Subcutaneous abdominal adipose tissue (tissue), 5 donors: ENCODE results near the gene AGPS.
"Not testable (repeated sequence)": the region's sequence is repeated elsewhere in the genome, so short reads cannot be mapped to it uniquely, and the experiment has no call there.

Experiments used
- H3K27ac ChIP-seq: one replicate; pipeline ENCODE4 v1.7.0; 2013; ENCODE audit warnings: low read depth, mild to moderate bottlenecking, inconsistent platforms, low read length, moderate library complexity
- H3K27me3 ChIP-seq, 5 donors: one replicate each; pipeline ENCODE4 v1.7.0; 2013; ENCODE audit warnings: low read length in 5 of 5, inconsistent platforms in 1 of 5; ENCODE audit not compliant: control insufficient read depth in 5 of 5, insufficient read depth in 4 of 5
- H3K36me3 ChIP-seq, 5 donors: one replicate each; pipeline ENCODE4 v1.7.0; 2013; ENCODE audit warnings: low read length in 5 of 5; ENCODE audit not compliant: control insufficient read depth in 5 of 5, insufficient read depth in 5 of 5
- H3K4me1 ChIP-seq, 5 donors: one replicate each; pipeline ENCODE4 v1.7.0; 2013; ENCODE audit warnings: low read length in 5 of 5, mild to moderate bottlenecking in 3 of 5, moderate library complexity in 1 of 5; ENCODE audit not compliant: control insufficient read depth in 5 of 5, insufficient read depth in 5 of 5
- H3K4me3 ChIP-seq, 5 donors: one replicate each; pipeline ENCODE4 v1.7.0; 2013; ENCODE audit warnings: low read length in 5 of 5, low read depth in 1 of 5
- H3K9ac ChIP-seq, 5 donors: one replicate each; pipeline ENCODE4 v1.7.0; 2013; ENCODE audit warnings: low read length in 5 of 5, mild to moderate bottlenecking in 4 of 5, moderate library complexity in 3 of 5
- H3K9me3 ChIP-seq, 5 donors: one replicate each; pipeline ENCODE4 v1.7.0; 2013; ENCODE audit warnings: low read length in 5 of 5; ENCODE audit not compliant: control insufficient read depth in 5 of 5
- donor health status: healthy.
- donor health status: healthy.
- donor health status: healthy.
- donor health status: healthy.
- donor health status: healthy.

The AGPS gene

GRCh38 chr2:177407031-177407430 is 14.5 kb downstream of the AGPS start:
- Histone ChIP-seq H3K9me3 (no peaks in the 10 kb centered on the region), H3K4me3 (no peak overlapping the region), H3K27ac (no peak overlapping the region), H3K9ac (no peak overlapping the region), H3K36me3 (no peaks in the 10 kb centered on the region), H3K27me3 (no peaks in the 10 kb centered on the region), H3K4me1 (peaks cover 0 to 19% (median 11%) of the 10 kb centered on the region in 5 donors)

- H3K4me3 ChIP-seq = not testable (repeated sequence)
These were observed 18.1 kb downstream of the AGPS start for GRCh38 chr2:177410629-177411028.

GRCh38 chr2:177413703-177414102 is 21.1 kb downstream of the AGPS start:
- H3K4me3 ChIP-seq = no peak overlapping the region
- H3K4me1 ChIP-seq = peaks cover 0 to 11% (median 2%) of the 10 kb centered on the region in 5 donors
- H3K36me3 ChIP-seq = no peaks in the 10 kb centered on the region
- H3K9ac ChIP-seq = no peak overlapping the region
- H3K9me3 ChIP-seq = no peaks in the 10 kb centered on the region
- H3K27ac ChIP-seq = no peak overlapping the region
- no peaks in the 10 kb centered on the region for H3K27me3 ChIP-seq

More at GRCh38 chr2:177410629-177411028, 18.1 kb downstream of the AGPS start:
- H3K27ac ChIP-seq, H3K4me1 ChIP-seq, H3K9me3 ChIP-seq, H3K36me3 ChIP-seq, H3K9ac ChIP-seq, H3K27me3 ChIP-seq: not testable (repeated sequence)

GRCh38 chr2:177419274-177419673 is 26.7 kb downstream of the AGPS start:
- Histone ChIP-seq H3K4me3 (no peak overlapping the region), H3K36me3 (peaks cover 0 to 15% (median 0%) of the 10 kb centered on the region in 5 donors), H3K9me3 (no peaks in the 10 kb centered on the region), H3K9ac (no peak overlapping the region), H3K4me1 (peaks cover 0 to 21% (median 11%) of the 10 kb centered on the region in 5 donors), H3K27me3 (no peaks in the 10 kb centered on the region), H3K27ac (no peak overlapping the region)

- H3K4me3 ChIP-seq = no peak overlapping the region
- peaks cover 0 to 19% (median 11%) of the 10 kb centered on the region in 5 donors for H3K4me1 ChIP-seq
- H3K36me3 ChIP-seq = peaks cover 0 to 15% (median 0%) of the 10 kb centered on the region in 5 donors
- H3K9me3 ChIP-seq = peaks cover 0 to 6% (median 0%) of the 10 kb centered on the region in 5 donors
- no peaks in the 10 kb centered on the region for H3K27me3 ChIP-seq
- H3K9ac ChIP-seq = no peak overlapping the region
- no peak overlapping the region for H3K27ac ChIP-seq
These were observed 29.7 kb downstream of the AGPS start for GRCh38 chr2:177422271-177422670.

- H3K4me3 ChIP-seq, H3K27ac ChIP-seq, H3K9ac ChIP-seq, H3K27me3 ChIP-seq, H3K4me1 ChIP-seq: not testable (repeated sequence)
- peaks cover 0 to 15% (median 0%) of the 10 kb centered on the region in 5 donors for H3K36me3 ChIP-seq
- H3K9me3 ChIP-seq = peaks cover 0 to 14% (median 4%) of the 10 kb centered on the region in 5 donors
These were observed 31.5 kb downstream of the AGPS start for GRCh38 chr2:177424120-177424519.

- not testable (repeated sequence) for H3K9ac ChIP-seq, H3K4me3 ChIP-seq, H3K4me1 ChIP-seq, H3K27ac ChIP-seq, H3K27me3 ChIP-seq
- peaks cover 0 to 15% (median 3%) of the 10 kb centered on the region in 5 donors for H3K36me3 ChIP-seq
- peaks cover 0 to 14% (median 4%) of the 10 kb centered on the region in 5 donors for H3K9me3 ChIP-seq
These were observed 32.0 kb downstream of the AGPS start for GRCh38 chr2:177424620-177425019.

- Histone ChIP-seq H3K27ac (no peak overlapping the region), H3K4me1 (peaks cover 0 to 5% (median 0%) of the 10 kb centered on the region in 5 donors), H3K27me3 (no peaks in the 10 kb centered on the region), H3K9me3 (peaks cover 2 to 16% (median 14%) of the 10 kb centered on the region in 5 donors), H3K9ac (no peak overlapping the region), H3K36me3 (peaks cover 0 to 9% (median 6%) of the 10 kb centered on the region in 5 donors), H3K4me3 (no peak overlapping the region)
These were observed 34.7 kb downstream of the AGPS start for GRCh38 chr2:177427316-177427715.

- not testable (repeated sequence) for H3K36me3 ChIP-seq, H3K27me3 ChIP-seq, H3K9ac ChIP-seq, H3K27ac ChIP-seq, H3K4me3 ChIP-seq, H3K4me1 ChIP-seq
- peaks cover 6 to 22% (median 14%) of the 10 kb centered on the region in 5 donors for H3K9me3 ChIP-seq
These were observed 35.4 kb downstream of the AGPS start for GRCh38 chr2:177427936-177428335.

GRCh38 chr2:177429688-177430325 is 37.2 kb downstream of the AGPS start:
- H3K27me3 ChIP-seq = no peaks in the 10 kb centered on the region
- H3K4me1 ChIP-seq = peaks cover 0 to 5% (median 0%) of the 10 kb centered on the region in 5 donors
- no peak overlapping the region for H3K4me3 ChIP-seq
- H3K9ac ChIP-seq = no peak overlapping the region
- H3K9me3 ChIP-seq = peaks cover 13 to 33% (median 20%) of the 10 kb centered on the region in 5 donors
- peaks cover 0 to 9% (median 5%) of the 10 kb centered on the region in 5 donors for H3K36me3 ChIP-seq
- H3K27ac ChIP-seq = no peak overlapping the region
